ENCODE measurements around the gene RLN3.
A peak's percentile ranks its signal among the peaks of the same experiment; 100 is the strongest.
"Not testable (repeated sequence)": the region's sequence is repeated elsewhere in the genome, so short reads cannot be mapped to it uniquely, and the experiment has no call there.

Gene RLN3

GRCh38 chr19:14042659-14043608 lies 15.0 kb downstream of the RLN3 start:
- not testable (repeated sequence) for H3K36me3 ChIP-seq (ENCODE audit: control insufficient read depth, insufficient read depth, low read length); H3K4me3 ChIP-seq (ENCODE audit: extremely low read depth, insufficient read depth, low read length, poor library complexity, severe bottlenecking); H3K4me1 ChIP-seq (ENCODE audit: control insufficient read depth, insufficient read depth, low read length, poor library complexity, severe bottlenecking); H3K9me3 ChIP-seq (ENCODE audit: control insufficient read depth, low read length)
- H3K27ac ChIP-seq (ENCODE audit: low read depth, low read length, severe bottlenecking), result peak overlapping the region; percentile 88
- 70 to 72% methylated on average over 9 to 13 of the region's 19 CpGs for WGBS, 2 experiments (ENCODE audit: insufficient coverage in 2 of 2)

DNA sequence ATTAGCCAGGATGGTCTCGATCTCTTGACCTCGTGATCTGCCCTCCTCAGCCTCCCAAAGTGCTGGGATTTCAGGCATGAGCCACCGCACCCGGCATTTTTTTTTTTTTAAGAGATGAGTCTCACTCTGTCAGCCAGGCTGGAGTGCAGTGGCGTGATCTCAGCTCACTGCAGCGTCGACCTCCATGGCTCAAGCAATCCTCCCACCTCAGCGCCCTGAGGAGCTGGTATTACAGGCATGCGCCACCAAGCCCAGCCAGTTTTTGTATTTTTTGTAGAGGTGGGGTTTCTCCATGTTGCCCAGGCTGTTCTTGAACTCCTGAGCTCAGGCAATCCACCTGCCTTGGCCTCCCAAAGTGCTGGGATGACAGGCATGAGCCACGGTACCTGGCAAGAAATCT lies 19.9 kb downstream of the RLN3 start:
- WGBS, 2 experiments (ENCODE audit: insufficient coverage in 2 of 2), result 99 to 100% methylated on average over 5 to 8 of the region's 10 CpGs
- H3K36me3 ChIP-seq (ENCODE audit: control insufficient read depth, insufficient read depth, low read length), result peaks cover 16% of the 10 kb centered on the region
- H3K9me3 ChIP-seq (ENCODE audit: control insufficient read depth, low read length); H3K27ac ChIP-seq (ENCODE audit: low read depth, low read length, severe bottlenecking); H3K4me1 ChIP-seq (ENCODE audit: control insufficient read depth, insufficient read depth, low read length, poor library complexity, severe bottlenecking); H3K4me3 ChIP-seq (ENCODE audit: extremely low read depth, insufficient read depth, low read length, poor library complexity, severe bottlenecking): not testable (repeated sequence)

GRCh38 chr19:14048443-14049153 lies 20.6 kb downstream of the RLN3 start:
- WGBS, 2 experiments (ENCODE audit: insufficient coverage in 2 of 2), result 45 to 70% methylated on average over 2 to 4 of the region's 8 CpGs
- H3K27ac ChIP-seq (ENCODE audit: low read depth, low read length, severe bottlenecking), result no peak overlapping the region
- no peak overlapping the region for H3K4me3 ChIP-seq (ENCODE audit: extremely low read depth, insufficient read depth, low read length, poor library complexity, severe bottlenecking)
- H3K4me1 ChIP-seq (ENCODE audit: control insufficient read depth, insufficient read depth, low read length, poor library complexity, severe bottlenecking), result no peaks in the 10 kb centered on the region
- peaks cover 20% of the 10 kb centered on the region for H3K36me3 ChIP-seq (ENCODE audit: control insufficient read depth, insufficient read depth, low read length)
- H3K9me3 ChIP-seq (ENCODE audit: control insufficient read depth, low read length), result peaks cover 6% of the 10 kb centered on the region

- H3K4me3 ChIP-seq (ENCODE audit: extremely low read depth, insufficient read depth, low read length, poor library complexity, severe bottlenecking), result no peak overlapping the region
- WGBS, 2 experiments (ENCODE audit: insufficient coverage in 2 of 2), result 94 to 98% methylated on average over 3 to 4 of the region's 4 CpGs
- H3K27ac ChIP-seq (ENCODE audit: low read depth, low read length, severe bottlenecking), result no peak overlapping the region
- H3K36me3 ChIP-seq (ENCODE audit: control insufficient read depth, insufficient read depth, low read length), result peaks cover 20% of the 10 kb centered on the region
- peaks cover 6% of the 10 kb centered on the region for H3K9me3 ChIP-seq (ENCODE audit: control insufficient read depth, low read length)
- no peaks in the 10 kb centered on the region for H3K4me1 ChIP-seq (ENCODE audit: control insufficient read depth, insufficient read depth, low read length, poor library complexity, severe bottlenecking)
Observed at GRCh38 chr19:14050512-14050911, 22.6 kb downstream of the RLN3 start.

DNA sequence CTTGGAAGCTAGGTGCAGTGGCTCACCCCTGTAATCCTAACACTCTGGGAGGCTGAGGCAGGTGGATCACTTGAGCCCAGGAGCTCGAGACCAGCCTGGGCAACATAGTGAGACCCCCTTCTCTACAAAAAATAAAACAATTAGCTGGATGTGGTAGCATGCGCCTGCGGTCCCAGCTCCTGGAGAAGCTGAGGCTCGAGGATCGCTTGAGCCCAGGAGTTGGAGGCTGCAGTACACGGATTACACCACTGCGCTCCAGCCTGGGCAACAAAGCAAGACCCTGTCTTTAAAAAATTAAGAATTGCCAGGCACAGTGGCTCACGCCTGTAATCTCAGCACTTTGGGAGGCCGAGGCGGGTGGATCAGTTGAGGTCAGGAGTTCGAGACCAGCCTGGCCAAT lies 23.0 kb downstream of the RLN3 start:
- not testable (repeated sequence) for H3K27ac ChIP-seq (ENCODE audit: low read depth, low read length, severe bottlenecking); H3K9me3 ChIP-seq (ENCODE audit: control insufficient read depth, low read length); H3K4me3 ChIP-seq (ENCODE audit: extremely low read depth, insufficient read depth, low read length, poor library complexity, severe bottlenecking); H3K4me1 ChIP-seq (ENCODE audit: control insufficient read depth, insufficient read depth, low read length, poor library complexity, severe bottlenecking)
- H3K36me3 ChIP-seq (ENCODE audit: control insufficient read depth, insufficient read depth, low read length), result peaks cover 20% of the 10 kb centered on the region
- WGBS, 2 experiments (ENCODE audit: insufficient coverage in 2 of 2), result 88 to 99% methylated on average over 8 to 9 of the region's 11 CpGs

DNA sequence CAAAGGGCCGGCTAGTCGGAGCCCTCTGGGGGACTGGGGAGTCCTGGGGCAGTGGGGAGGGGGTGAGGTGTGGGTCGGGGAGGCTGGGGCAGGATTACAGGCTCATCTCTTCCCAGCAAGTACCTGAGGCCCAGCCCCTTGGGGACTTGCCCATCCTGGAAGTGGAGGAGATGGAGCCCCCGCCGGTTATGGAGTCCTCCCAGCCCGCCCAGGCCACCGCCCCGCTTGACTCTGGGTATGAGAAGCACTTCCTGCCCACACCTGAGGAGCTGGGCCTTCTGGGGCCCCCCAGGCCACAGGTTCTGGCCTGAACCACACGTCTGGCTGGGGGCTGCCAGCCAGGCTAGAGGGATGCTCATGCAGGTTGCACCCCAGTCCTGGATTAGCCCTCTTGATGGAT lies 24.0 kb downstream of the RLN3 start:
- Histone ChIP-seq H3K9me3 (ENCODE audit: control insufficient read depth, low read length) (peaks cover 6% of the 10 kb centered on the region), H3K36me3 (ENCODE audit: control insufficient read depth, insufficient read depth, low read length) (peaks cover 20% of the 10 kb centered on the region), H3K4me3 (ENCODE audit: extremely low read depth, insufficient read depth, low read length, poor library complexity, severe bottlenecking) (no peak overlapping the region), H3K4me1 (ENCODE audit: control insufficient read depth, insufficient read depth, low read length, poor library complexity, severe bottlenecking) (no peaks in the 10 kb centered on the region), H3K27ac (ENCODE audit: low read depth, low read length, severe bottlenecking) (no peak overlapping the region)
- 81 to 92% methylated on average over 6 to 7 of the region's 9 CpGs for WGBS, 2 experiments (ENCODE audit: insufficient coverage in 2 of 2)

DNA sequence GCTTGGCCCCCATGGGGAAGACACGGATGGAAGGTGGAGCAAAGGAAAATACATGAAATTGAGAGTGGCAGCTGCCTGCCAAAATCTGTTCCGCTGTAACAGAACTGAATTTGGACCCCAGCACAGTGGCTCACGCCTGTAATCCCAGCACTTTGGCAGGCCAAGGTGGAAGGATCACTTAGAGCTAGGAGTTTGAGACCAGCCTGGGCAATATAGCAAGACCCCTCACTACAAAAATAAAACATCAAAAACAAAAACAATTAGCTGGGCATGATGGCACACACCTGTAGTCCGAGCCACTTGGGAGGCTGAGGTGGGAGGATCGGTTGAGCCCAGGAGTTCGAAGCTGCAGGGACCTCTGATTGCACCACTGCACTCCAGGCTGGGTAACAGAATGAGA lies 24.5 kb downstream of the RLN3 start:
- WGBS, 2 experiments (ENCODE audit: insufficient coverage in 2 of 2), result 89 to 94% methylated on average over 2 to 6 of the region's 6 CpGs
- H3K4me3 ChIP-seq (ENCODE audit: extremely low read depth, insufficient read depth, low read length, poor library complexity, severe bottlenecking), result no peak overlapping the region
- H3K36me3 ChIP-seq (ENCODE audit: control insufficient read depth, insufficient read depth, low read length), result peaks cover 20% of the 10 kb centered on the region

GRCh38 chr19:14053032-14053431 lies 25.1 kb downstream of the RLN3 start:
- Histone ChIP-seq H3K4me3 (ENCODE audit: extremely low read depth, insufficient read depth, low read length, poor library complexity, severe bottlenecking) (no peak overlapping the region), H3K4me1 (ENCODE audit: control insufficient read depth, insufficient read depth, low read length, poor library complexity, severe bottlenecking) (peaks cover 4% of the 10 kb centered on the region), H3K27ac (ENCODE audit: low read depth, low read length, severe bottlenecking) (no peak overlapping the region), H3K9me3 (ENCODE audit: control insufficient read depth, low read length) (peaks cover 6% of the 10 kb centered on the region), H3K36me3 (ENCODE audit: control insufficient read depth, insufficient read depth, low read length) (peaks cover 20% of the 10 kb centered on the region)
- 93 to 96% methylated on average over 2 to 3 of the region's 3 CpGs for WGBS, 2 experiments (ENCODE audit: insufficient coverage in 2 of 2)

More for the DNA sequence above, 24.5 kb downstream of the RLN3 start:
- no peak overlapping the region for H3K27ac ChIP-seq (ENCODE audit: low read depth, low read length, severe bottlenecking)
- H3K4me1 ChIP-seq (ENCODE audit: control insufficient read depth, insufficient read depth, low read length, poor library complexity, severe bottlenecking), result no peaks in the 10 kb centered on the region
- peaks cover 6% of the 10 kb centered on the region for H3K9me3 ChIP-seq (ENCODE audit: control insufficient read depth, low read length)

- Histone ChIP-seq H3K4me3 (ENCODE audit: extremely low read depth, insufficient read depth, low read length, poor library complexity, severe bottlenecking) (no peak overlapping the region), H3K36me3 (ENCODE audit: control insufficient read depth, insufficient read depth, low read length) (peaks cover 16% of the 10 kb centered on the region), H3K4me1 (ENCODE audit: control insufficient read depth, insufficient read depth, low read length, poor library complexity, severe bottlenecking) (peaks cover 7% of the 10 kb centered on the region), H3K9me3 (ENCODE audit: control insufficient read depth, low read length) (peaks cover 3% of the 10 kb centered on the region), H3K27ac (ENCODE audit: low read depth, low read length, severe bottlenecking) (no peak overlapping the region)
- WGBS, 2 experiments (ENCODE audit: insufficient coverage in 2 of 2), result 96% methylated on average over 11 of the region's 11 CpGs
Observed at GRCh38 chr19:14053500-14053899, 25.6 kb downstream of the RLN3 start.

DNA sequence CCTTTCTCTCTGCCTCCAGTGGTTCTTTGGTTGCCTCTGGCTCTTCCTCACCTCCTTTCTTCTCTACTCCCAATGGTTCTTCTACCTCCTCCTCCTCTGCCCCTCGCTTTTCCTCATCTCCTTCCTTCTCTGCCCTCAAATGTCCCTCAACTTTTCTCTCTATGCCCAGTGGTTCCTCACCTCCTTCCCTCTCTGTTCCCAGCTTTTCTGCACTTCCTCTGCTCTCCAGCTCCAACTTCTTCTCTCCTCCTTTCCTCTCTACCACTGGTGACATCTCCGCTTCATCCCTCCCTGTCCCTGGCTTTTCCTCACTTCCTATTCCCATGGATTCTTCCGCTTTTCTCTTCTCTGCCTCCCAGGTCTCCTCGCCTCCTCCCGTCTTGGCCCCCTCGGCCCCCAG lies 26.2 kb downstream of the RLN3 start:
- Histone ChIP-seq H3K4me3 (ENCODE audit: extremely low read depth, insufficient read depth, low read length, poor library complexity, severe bottlenecking) (no peak overlapping the region), H3K36me3 (ENCODE audit: control insufficient read depth, insufficient read depth, low read length) (peaks cover 10% of the 10 kb centered on the region), H3K4me1 (ENCODE audit: control insufficient read depth, insufficient read depth, low read length, poor library complexity, severe bottlenecking) (peaks cover 7% of the 10 kb centered on the region), H3K27ac (ENCODE audit: low read depth, low read length, severe bottlenecking) (no peak overlapping the region), H3K9me3 (ENCODE audit: control insufficient read depth, low read length) (no peaks in the 10 kb centered on the region)
- 90 to 94% methylated on average over 6 of the region's 6 CpGs for WGBS, 2 experiments (ENCODE audit: insufficient coverage in 2 of 2)

GRCh38 chr19:14054721-14055120 lies 26.8 kb downstream of the RLN3 start:
- Histone ChIP-seq H3K4me1 (ENCODE audit: control insufficient read depth, insufficient read depth, low read length, poor library complexity, severe bottlenecking) (peaks cover 7% of the 10 kb centered on the region), H3K36me3 (ENCODE audit: control insufficient read depth, insufficient read depth, low read length) (peaks cover 9% of the 10 kb centered on the region), H3K9me3 (ENCODE audit: control insufficient read depth, low read length) (no peaks in the 10 kb centered on the region), H3K4me3 (ENCODE audit: extremely low read depth, insufficient read depth, low read length, poor library complexity, severe bottlenecking) (no peak overlapping the region), H3K27ac (ENCODE audit: low read depth, low read length, severe bottlenecking) (no peak overlapping the region)
- WGBS, 2 experiments (ENCODE audit: insufficient coverage in 2 of 2), result 83 to 93% methylated on average over 7 to 9 of the region's 11 CpGs

All from mesodermal cell (in vitro differentiated cells).